ENCODE results near the gene DYNC1H1.

GRCh38 chr14:102078831-102079699 is 114.7 kb downstream of the DYNC1H1 start:
- TF ChIP-seq CTCF (IDR thresholded peaks at IDR 0.05) (no peak), POLR2A (IDR thresholded peaks at IDR 0.05) (no peak)
